HUES48 (cell line): ENCODE data around the gene METTL14.
A peak's percentile ranks its signal among the peaks of the same experiment; 100 is the strongest.
"Not testable (repeated sequence)": the region's sequence is repeated elsewhere in the genome, so short reads cannot be mapped to it uniquely, and the experiment has no call there.

ENCODE experiments used
- H3K27ac ChIP-seq: one replicate; pipeline ENCODE4 v1.7.0; 2013; ENCODE audit warnings: low read depth, low read length, inconsistent platforms
- H3K27me3 ChIP-seq: 2 replicates; pipeline ENCODE4 v1.6.1; 2013; ENCODE audit warnings: mild to moderate bottlenecking, low read length; ENCODE audit not compliant: control insufficient read depth, insufficient read depth
- H3K36me3 ChIP-seq: 2 replicates; pipeline ENCODE4 v1.6.1; 2013; ENCODE audit warnings: low read length; ENCODE audit not compliant: control insufficient read depth, insufficient read depth
- H3K4me1 ChIP-seq: 2 replicates; pipeline ENCODE4 v1.6.1; 2013; ENCODE audit warnings: mild to moderate bottlenecking, low read length; ENCODE audit not compliant: control insufficient read depth, insufficient read depth
- H3K4me3 ChIP-seq: 2 replicates; pipeline ENCODE4 v1.5.1; 2013; ENCODE audit warnings: mild to moderate bottlenecking, low read depth, low read length
- H3K9ac ChIP-seq: 2 replicates; pipeline ENCODE4 v1.6.1; 2013; ENCODE audit warnings: mild to moderate bottlenecking, low read depth, low read length, moderate library complexity
- H3K9me3 ChIP-seq: 2 replicates; pipeline ENCODE4 v1.6.1; 2013; ENCODE audit warnings: low read length; ENCODE audit not compliant: control insufficient read depth, insufficient read depth

The METTL14 gene

DNA sequence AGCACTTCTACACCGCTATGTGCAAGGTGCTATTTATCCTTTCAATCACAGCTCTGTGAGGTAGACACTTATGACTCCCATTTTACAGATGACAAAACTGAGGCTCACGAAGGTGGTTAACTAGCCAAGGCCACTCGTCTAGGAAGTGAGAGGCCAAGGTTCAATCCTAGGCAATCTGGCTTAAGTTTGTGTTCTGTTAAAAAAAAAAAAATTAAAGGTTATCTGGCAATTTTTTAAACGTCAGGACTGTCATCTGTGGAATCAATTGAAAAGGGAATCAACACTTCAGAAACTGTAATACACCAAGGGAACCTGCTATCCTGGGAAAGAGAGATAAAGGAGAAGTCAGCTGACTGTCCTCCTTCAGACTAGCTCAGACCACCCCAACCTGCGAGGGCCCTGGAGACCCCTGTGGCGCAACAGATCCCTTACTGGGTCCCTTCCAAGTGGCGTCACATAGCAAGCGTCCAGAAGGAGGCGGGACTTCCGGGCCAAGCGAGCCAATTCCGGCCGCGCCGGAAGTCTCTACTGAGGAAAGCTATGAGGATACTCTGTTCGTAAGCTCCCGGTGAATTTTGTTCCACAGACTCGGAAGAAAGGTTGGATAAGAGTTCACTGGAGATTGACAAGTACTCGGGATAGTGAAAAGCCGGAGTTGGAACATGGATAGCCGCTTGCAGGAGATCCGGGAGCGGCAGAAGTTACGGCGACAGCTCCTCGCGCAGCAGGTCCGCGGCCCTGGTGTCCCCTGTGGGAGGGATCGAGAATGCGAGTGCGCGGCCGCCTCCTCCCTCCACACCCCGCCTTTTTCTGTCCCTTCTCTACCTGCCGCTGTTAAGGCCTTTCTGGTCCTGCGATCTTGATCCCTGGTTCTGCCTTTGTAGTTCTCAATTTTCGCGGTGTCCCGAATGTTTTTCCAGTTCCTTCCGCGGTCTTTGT is at the start of gene METTL14:
Gene METTL14, plus strand, starts transcription at position 520 of the 939 bp plus-strand sequence. Its CDS starts 143 bp downstream, at position 663.
- Histone ChIP-seq H3K4me3 (peak within 1 kb of the TSS; percentile 99), H3K9me3 (no peaks in the 10 kb centered on the region), H3K36me3 (peaks cover 26% of the 10 kb centered on the region), H3K27ac (peak within 1 kb of the TSS; percentile 95), H3K9ac (peak within 1 kb of the TSS; percentile 94), H3K27me3 (no peaks in the 10 kb centered on the region), H3K4me1 (peaks cover 12% of the 10 kb centered on the region)

DNA sequence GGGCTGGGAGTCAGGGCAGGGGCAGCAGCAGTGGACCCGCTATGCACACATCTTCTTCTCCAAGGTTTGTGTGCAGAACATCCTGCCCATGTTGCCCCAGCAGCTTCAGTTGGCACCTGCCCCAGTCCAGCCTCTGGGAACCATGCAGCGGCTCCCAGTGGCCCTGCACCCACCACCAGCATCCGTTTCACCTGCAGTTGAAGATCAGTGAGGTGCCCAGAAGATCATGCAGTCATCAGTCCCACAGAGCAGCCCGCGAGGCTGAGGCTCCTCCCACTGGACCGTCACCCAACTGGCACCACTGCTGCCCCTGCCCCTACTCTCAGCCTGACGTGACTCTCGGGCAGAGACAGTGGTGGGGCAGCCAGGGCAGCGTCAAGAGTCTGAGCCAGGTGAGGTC is 49.1 kb upstream of the METTL14 start:
- not testable (repeated sequence) for H3K27me3 ChIP-seq, H3K4me3 ChIP-seq, H3K9ac ChIP-seq, H3K36me3 ChIP-seq, H3K9me3 ChIP-seq, H3K27ac ChIP-seq, H3K4me1 ChIP-seq

DNA sequence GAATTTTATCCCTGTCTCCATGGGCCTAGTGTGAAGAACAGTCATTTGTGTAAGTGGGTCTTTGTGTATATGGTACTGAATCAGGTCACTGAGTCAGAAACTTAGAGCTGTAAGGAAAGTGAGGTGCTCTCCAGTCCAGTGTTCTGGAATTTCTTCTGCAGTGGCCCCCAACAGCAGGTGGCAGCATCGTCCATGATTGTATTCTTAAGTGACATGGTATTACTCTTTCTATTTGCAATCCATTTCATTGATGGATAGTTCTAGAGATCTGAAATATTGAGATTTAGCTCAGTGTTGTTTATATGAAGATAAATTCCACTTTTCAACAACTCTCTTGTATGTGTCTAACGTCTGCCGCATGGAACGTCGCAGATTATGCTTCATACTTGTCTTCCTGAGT is 20.5 kb upstream of the METTL14 start:
- H3K4me1 ChIP-seq, H3K36me3 ChIP-seq, H3K9me3 ChIP-seq, H3K27ac ChIP-seq, H3K4me3 ChIP-seq, H3K27me3 ChIP-seq, H3K9ac ChIP-seq: not testable (repeated sequence)

DNA sequence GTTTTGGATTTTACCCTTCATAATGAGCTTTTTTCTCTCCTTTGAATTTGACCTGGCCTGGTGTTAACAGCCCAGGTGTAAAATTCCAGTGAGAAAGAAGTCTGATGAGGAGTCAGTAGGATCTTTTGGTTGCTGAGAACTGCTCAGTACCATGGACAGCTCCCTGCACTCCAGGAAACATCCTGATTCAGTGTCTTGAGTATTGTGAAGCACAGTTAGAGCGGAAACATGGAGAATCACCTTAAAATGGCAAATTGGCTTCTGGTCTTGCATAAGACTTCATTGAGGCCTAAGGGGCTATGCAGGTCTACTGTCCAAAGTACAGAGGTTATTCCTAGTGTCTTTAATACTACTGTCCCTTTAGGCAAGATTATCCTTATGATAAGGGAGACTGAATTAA is 16.0 kb upstream of the METTL14 start:
- not testable (repeated sequence) for H3K4me1 ChIP-seq, H3K27me3 ChIP-seq, H3K4me3 ChIP-seq, H3K9me3 ChIP-seq, H3K27ac ChIP-seq, H3K36me3 ChIP-seq, H3K9ac ChIP-seq

DNA sequence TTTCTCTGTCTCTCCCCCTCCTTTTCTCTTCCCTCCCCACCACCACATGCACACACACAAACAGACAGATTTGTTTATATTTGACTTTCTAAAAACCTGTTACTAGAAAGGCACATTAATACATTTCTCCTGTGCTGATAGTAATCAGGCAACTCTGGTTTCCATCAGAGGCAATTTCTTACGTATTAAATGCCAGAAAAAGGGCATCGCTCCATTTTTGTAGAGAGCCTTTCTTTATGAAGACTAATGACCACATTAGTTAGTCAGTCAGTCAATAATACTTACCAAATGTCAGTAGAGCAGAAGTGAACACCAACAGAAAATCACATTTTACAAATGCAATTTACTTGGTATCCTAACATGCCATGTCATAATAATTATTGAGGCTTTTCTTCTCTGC is 14.2 kb upstream of the METTL14 start:
- H3K36me3 ChIP-seq, H3K4me3 ChIP-seq, H3K4me1 ChIP-seq, H3K27ac ChIP-seq, H3K9ac ChIP-seq, H3K9me3 ChIP-seq, H3K27me3 ChIP-seq: not testable (repeated sequence)

DNA sequence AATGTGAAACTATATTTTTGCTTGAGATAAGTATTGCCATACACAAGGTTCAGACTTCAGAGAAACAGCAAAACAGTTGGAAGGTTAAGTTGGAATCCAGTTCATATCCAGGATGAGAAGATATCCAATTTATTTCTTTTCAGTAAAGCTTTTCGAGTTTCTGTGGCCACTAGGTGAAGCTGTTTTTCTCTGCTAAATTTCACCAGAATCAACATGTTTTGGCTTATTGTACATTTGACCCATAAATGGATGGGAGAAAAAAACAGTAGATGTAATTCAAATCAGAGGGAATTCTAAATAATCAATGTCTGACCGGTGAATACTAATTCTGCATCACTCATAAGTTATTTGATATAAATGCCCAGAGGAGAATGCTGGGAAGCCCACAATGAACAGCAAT is 9.1 kb upstream of the METTL14 start:
- Histone ChIP-seq H3K36me3 (no peaks in the 10 kb centered on the region), H3K4me3 (no peak overlapping the region), H3K9ac (no peak overlapping the region), H3K4me1 (no peaks in the 10 kb centered on the region), H3K27ac (no peak overlapping the region), H3K9me3 (no peaks in the 10 kb centered on the region), H3K27me3 (no peaks in the 10 kb centered on the region)

DNA sequence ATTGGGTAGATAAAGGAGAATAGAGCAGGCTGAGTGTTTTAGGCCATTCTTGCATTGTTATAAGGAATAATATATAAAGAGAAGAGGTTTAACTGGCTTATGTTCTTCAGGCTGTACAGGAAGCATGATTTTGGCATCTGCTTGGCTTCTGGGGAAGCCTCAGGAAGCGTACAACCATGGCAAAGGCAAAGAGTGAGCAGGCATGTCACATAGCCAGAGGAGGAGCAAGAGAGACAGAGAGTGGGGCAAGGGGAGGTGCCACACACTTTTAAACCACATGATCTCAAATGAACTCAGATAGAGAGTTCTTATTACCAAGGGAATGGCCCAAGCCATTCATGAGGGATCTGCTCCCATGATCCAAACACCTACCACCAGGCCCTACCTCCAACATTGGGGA is 4.4 kb upstream of the METTL14 start:
- Histone ChIP-seq H3K4me3 (no peak overlapping the region), H3K9me3 (no peaks in the 10 kb centered on the region), H3K4me1 (peaks cover 5% of the 10 kb centered on the region; the same call in 1 of the 2 replicates), H3K36me3 (no peaks in the 10 kb centered on the region), H3K27me3 (no peaks in the 10 kb centered on the region), H3K9ac (no peak overlapping the region), H3K27ac (no peak overlapping the region)

DNA sequence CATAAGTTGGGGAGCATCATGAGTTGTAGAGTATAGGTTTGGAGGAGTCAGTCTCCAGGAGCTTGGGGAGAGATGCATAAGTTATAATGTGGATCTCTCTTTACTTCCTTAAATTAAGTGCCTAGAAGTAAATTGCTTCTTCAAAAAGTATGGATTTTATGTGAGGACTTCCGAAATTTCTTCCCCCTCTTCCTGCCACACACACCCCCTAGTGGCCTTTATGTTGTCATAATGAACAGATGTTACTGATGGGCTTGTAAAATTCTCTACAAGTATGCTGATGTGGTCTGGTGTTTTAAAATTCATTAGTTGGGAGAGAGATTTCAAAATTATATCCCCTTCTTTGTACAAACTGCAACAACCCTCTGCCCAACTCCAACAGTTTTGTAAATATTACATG is 2.3 kb upstream of the METTL14 start:
- H3K27ac ChIP-seq = no peak overlapping the region

DNA sequence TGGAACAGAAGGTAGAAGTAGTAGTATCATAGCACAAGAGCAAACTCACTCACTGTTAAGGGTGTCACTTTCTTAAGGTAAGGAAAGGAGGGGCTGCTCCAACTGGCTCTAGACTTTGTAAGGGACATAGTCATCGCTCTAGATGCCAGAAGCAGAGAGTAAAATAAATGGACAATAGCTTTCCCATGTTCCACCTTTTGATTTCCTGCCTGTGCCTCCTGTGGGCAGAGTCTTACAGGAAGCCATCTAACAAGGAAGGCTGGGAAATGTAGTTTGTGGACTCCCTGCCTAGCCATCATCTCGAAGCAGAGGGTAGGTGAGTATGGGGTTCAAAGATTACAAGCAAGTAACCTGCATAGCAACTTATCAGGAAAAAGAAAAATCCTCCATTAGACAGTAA is 1.7 kb upstream of the METTL14 start:
- Histone ChIP-seq H3K36me3 (peaks cover 10% of the 10 kb centered on the region), H3K27me3 (no peaks in the 10 kb centered on the region), H3K4me1 (peaks cover 12% of the 10 kb centered on the region), H3K4me3 (no peak overlapping the region), H3K9me3 (no peaks in the 10 kb centered on the region), H3K27ac (no peak overlapping the region), H3K9ac (no peak overlapping the region)

More for the DNA sequence above, 2.3 kb upstream of the METTL14 start:
- Histone ChIP-seq H3K27me3 (no peaks in the 10 kb centered on the region), H3K4me3 (no peak overlapping the region), H3K36me3 (peaks cover 5% of the 10 kb centered on the region), H3K4me1 (peaks cover 12% of the 10 kb centered on the region), H3K9me3 (no peaks in the 10 kb centered on the region), H3K9ac (no peak overlapping the region)

DNA sequence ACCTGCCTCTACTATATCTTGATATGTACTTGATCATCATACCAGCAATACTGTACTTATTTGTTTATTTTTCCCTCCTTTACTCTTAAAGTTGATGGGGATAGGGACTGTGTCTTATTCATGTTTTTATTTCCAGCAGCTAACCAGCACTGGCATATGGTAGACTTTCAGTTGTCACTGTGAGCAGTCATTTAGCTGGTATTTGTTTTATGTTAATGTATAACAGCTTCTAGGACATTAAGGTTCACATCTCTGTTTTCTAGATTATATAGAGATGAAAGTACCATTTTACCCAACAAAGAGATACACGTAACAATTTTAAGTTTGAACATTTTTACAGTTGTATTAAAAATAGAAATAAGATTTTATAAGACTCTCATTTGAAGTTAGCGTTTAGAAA is 17.9 kb downstream of the METTL14 start:
- H3K4me1 ChIP-seq = no peaks in the 10 kb centered on the region
- no peaks in the 10 kb centered on the region for H3K9me3 ChIP-seq

DNA sequence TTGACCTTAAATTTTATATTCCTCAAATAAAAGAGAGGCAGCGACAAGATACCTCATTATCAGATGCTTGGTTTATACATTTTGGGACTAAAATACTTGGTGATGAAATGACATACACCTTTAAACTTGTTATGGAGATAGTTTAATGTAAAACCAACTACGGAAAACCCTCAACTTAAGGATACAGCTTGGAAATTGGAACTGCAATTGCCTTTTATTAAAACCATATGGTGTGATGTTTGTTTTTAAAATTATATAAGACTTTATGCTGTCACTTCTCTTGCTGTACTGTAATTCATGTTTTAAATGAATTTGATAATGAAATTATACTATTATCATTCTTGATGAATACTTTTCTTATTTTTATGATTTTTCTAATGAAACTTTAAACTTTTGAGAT is 25.9 kb downstream of the METTL14 start:
- Histone ChIP-seq H3K36me3 (peaks cover 70% of the 10 kb centered on the region), H3K4me3 (no peak overlapping the region), H3K4me1 (no peaks in the 10 kb centered on the region), H3K9me3 (no peaks in the 10 kb centered on the region), H3K27ac (no peak overlapping the region), H3K27me3 (no peaks in the 10 kb centered on the region), H3K9ac (no peak overlapping the region)

More for the DNA sequence above, 17.9 kb downstream of the METTL14 start:
- H3K27ac ChIP-seq = no peak overlapping the region
- H3K4me3 ChIP-seq = no peak overlapping the region
- peaks cover 92% of the 10 kb centered on the region for H3K36me3 ChIP-seq
- no peak overlapping the region for H3K9ac ChIP-seq
- no peaks in the 10 kb centered on the region for H3K27me3 ChIP-seq
